GM21367 (cell line): Measurements from ENCODE around the gene SLC34A3.
"Not testable (repeated sequence)": the region's sequence is repeated elsewhere in the genome, so short reads cannot be mapped to it uniquely, and the experiment has no call there.

Experiments
- ATAC-seq: cut with Tn5 transposase; IDR thresholded peaks from one replicate; pipeline ENCODE4 v1.9.1; 2021; ENCODE audit not compliant: unreplicated experiment

Gene SLC34A3

GRCh38 chr9:137255448-137256114 is 24.9 kb downstream of the SLC34A3 start:
- ATAC-seq, result no peak

DNA sequence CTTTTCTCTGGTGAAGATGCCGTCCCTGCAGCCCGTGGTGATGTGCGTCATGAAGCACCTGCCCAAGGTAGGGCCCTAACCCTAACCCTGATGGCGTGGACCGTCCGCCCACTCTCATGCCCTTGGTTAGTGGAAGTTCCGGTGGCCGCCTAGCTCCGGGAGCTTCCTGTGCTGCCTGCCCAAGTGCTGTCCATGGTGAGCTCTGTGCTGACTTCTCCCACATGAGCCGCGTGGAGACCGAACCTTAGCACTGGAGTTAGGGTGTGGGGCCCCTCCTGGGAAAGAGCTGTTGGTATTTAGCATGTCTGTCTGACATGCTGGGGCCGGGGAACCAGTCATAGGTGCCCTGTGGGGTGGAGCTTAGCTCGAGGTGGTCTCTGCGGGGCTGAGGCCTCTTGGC is 25.7 kb downstream of the SLC34A3 start:
- no peak for ATAC-seq

GRCh38 chr9:137256856-137257255 is 26.2 kb downstream of the SLC34A3 start:
- ATAC-seq, result no peak

DNA sequence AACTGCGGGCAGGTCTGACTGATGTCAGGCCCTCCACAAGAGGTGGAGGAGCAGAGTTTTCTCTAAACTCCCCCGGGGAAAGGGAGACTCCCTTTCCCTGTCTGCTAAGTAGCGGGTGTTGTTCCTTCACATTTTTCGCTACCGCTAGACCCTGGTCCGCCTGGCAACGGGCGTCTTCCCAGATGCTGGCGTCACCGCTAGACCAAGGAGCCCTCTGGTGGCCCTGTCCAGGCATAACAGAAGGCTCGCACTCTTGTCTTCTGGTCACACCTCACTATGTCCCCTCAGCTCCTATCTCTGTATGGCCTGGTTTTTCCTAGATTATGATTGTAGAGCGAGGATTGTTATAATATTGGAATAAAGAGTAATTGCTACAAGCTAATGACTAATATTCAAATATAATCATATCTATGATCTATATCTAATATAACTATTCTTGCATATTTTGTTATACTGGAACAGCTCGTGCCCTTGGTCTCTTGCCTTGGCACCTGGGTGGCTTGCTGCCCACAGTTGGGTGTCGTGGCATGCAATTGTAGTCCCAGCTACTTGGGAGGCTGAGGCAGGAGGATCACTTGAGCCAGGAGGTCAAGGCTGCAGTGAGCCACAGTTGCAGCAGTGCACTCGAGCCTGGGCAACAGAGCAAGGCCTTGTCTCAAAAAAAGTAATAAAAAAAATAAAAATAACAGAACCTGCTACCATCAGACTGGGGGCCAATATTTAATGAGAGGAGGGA is 31.6 kb downstream of the SLC34A3 start:
- not testable (repeated sequence) for ATAC-seq

GRCh38 chr9:137262909-137263285 is 32.2 kb downstream of the SLC34A3 start:
- no peak for ATAC-seq

GRCh38 chr9:137263506-137263905 is 32.8 kb downstream of the SLC34A3 start:
- no peak for ATAC-seq

GRCh38 chr9:137264067-137264466 is 33.4 kb downstream of the SLC34A3 start:
- no peak for ATAC-seq

DNA sequence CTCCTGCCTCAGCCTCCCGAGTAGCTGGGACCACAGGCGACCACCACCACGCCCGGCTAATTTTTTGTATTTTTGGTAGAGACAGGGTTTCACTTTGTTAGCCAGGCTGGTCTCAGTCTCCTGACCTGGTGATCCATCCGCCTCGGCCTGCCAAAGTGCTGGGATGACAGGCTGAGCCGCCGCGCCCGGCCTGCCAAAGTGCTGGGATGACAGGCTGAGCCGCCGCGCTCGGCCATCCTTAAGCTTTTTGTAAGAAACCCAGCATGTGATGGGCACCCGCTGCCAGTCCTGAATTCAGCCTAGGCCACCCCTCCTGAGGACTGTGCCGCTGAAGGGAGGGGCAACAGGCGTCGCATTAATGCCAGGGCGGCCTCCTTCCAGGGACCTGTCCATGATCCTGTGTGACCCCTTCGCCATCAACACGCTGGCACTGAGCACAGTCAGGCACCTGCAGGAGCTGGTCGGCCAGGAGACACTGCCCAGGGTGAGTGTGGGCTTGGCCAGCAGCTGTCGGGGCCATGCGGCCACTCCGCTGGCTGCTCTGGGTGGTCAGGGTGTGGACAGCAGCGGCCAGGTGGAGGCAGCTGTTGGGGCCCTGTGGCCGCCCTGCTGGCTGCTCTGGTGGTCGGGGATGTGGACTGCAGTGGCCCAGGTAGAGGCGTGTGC is 34.9 kb downstream of the SLC34A3 start:
- ATAC-seq, result no peak

DNA sequence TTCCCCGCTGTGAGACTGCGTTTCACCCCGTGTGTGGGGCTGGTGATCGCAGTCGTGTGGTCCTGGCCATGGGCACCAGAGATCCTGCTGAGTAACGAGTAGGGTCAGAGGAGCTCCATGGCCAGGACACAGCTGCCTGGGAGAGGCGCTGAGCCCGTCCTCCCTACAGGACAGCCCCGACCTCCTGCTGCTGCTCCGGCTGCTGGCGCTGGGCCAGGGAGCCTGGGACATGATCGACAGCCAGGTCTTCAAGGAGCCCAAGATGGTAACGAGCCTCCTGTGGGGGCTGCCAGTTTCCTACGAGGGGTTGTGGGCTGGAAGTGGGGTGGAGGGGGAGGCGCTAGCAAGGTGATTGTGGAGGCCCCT is 35.4 kb downstream of the SLC34A3 start:
- ATAC-seq, result no peak

- ATAC-seq, result no peak
These were observed 36.1 kb downstream of the SLC34A3 start for GRCh38 chr9:137266585-137267453.

GRCh38 chr9:137267933-137268355 is 37.2 kb downstream of the SLC34A3 start:
- no peak for ATAC-seq

GRCh38 chr9:137268538-137269201 is 38.0 kb downstream of the SLC34A3 start:
- no peak for ATAC-seq

- no peak for ATAC-seq
These were observed 38.6 kb downstream of the SLC34A3 start for GRCh38 chr9:137269231-137269772.

DNA sequence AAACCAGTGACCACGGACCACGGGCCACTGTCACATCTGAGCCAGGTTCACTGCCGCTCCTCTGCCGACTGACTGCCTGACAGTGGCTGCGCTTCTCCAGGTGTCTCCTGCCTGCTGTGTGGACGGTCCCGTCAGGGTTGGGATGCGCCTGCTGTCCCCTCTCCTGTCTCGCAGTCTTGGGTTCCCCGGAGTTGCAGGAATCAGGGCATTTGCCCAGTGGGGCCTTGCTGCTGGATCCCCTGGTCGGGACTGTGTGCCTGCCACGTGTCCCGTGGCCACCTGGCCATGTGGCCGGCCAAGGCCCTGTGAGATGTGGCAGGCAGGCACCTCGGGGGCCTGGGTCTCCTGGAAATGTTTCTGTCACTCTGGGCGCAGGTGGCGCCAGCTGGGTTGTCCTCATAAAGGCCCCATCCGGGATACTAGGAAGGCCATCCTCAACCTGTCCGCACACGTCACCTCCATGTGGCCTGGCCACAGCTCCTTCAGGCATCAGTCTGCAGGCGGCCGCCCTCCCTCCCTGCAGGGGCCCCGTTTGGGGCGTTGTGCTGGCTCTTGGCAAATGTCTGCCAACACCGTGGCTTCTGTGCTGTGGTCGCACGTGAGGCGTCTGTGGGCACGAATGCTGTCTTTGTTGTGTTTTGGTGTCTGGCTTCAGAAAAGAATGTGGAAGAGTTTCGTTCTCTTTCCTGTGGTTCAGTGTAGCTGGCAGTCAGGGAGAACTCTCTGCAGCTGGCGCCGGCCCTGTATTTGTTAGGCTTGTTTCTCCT is 40.4 kb downstream of the SLC34A3 start:
- ATAC-seq, result no peak

DNA sequence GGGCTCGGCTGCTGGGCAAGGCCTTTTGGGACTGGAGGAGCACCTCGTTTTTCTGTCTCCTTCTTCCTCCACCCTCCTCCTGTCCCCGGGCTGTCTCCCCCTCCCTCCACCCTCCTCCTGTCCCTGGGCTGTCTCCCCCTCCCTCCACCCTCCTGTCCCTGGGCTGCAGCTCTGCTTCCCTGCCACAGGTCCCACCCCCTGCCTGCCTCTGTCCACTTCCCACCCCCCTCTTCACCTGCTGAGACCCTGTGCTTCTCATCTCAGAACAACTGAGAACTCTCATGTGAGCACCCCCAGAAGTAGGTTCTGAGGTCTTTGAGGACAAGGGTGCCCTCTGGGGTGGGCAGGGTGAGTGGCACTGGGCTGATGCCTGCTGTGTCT is 41.0 kb downstream of the SLC34A3 start:
- ATAC-seq, result no peak

GRCh38 chr9:137272241-137273094 is 41.8 kb downstream of the SLC34A3 start:
- no peak for ATAC-seq

- no peak for ATAC-seq
These were observed 42.4 kb downstream of the SLC34A3 start for GRCh38 chr9:137273095-137273490.

DNA sequence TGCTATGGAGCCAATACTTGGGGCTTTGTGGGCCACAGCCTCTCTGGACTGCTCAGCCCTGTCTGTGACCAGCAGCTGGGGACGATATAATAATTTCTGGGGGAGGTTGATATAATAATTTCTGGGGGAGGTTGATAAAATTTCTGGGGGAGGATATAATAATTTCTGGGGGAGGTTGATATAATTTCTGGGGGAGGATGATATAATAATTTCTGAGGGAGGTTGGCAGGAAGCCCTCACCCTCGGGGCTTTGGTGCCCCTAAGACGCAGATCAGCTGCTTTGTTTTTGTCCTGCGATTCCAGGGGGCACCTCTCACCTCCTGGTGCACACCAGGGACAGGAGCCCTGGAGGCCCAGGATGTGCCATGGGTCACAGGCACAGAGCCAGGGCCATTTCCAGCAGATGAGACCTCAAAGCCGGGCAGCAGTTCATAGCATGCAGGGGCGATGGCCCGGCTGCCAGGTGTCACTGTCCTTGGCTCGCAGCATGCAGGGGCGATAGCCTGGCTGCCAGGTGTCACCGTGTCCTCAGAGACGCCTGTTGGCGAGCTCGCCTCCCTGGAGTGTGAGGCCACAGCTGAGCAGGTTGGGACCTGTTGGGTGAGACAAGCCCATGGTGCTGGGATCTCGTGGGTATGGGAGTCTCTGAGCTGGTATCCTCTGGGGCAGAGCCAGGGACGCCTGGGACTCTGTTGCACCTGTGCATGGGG is 43.1 kb downstream of the SLC34A3 start:
- ATAC-seq, result no peak
